ENCODE results near the gene AP3B1. TPM values are rescaled to one million over a fixed set of nuclear protein-coding genes. Genes with fewer than 3 reads are reported as not detected.
A peak's percentile ranks its signal among the peaks of the same experiment; 100 is the strongest.

Gene AP3B1
- polyA plus RNA-seq, 1 donor: 35.7 TPM

DNA sequence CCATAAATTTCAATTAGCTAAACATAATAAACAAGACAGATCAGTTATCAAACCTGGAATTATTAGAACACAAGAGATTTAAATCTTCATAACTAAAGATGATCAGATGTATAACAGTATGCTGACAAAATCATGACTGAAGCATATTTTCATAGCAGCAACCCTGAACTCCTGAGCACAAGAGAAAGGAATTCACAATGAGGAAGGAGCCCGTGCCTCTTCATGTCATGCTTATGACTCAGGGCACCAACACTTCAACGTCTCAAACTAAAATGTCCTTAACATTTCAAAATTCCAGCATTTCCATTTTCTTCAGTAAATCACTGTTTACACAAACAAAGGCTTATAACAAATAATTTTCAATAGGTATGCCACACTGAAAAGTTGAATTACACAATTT is 6.7 kb downstream of the AP3B1 start:
- DNase-seq: no peak

DNA sequence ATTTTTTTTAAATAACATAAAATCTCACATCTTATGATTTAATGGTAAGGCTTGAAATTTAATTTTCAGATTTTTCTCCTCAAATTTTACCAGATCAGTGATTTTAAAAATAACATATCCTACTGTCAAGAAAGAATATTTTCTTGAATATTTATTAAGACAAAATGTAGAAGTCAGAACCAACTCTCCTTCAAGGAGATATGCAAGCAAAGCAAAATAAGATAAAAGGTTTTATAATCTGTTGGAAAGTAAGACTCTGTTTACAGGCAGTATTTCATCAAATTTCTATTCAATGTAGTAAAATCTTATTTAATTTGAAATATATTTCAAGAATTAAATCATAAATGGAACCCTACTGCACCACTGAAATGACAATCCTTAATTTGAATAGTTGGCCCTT is 7.3 kb downstream of the AP3B1 start:
- no peak for DNase-seq

DNA sequence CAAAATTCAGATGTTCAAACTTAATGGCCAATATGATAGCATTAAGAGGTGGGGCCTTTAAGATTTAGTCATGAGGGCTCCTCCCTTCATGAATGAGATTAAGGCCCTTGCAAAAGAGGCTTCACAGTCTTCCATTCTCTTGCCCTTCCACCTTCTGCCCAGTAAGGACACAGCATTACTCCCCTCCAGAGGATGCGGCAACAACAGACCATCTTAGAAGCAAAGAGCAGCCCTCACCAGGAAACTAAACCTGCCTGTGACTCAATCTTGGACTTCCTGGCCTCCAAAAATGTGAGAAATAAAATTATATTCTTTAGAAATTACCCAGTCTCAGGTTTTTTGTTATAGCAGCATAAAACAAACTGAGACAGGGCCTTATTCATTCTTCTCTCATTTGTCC is 8.2 kb downstream of the AP3B1 start:
- no peak for DNase-seq

- DNase-seq: no peak
These were observed 10.7 kb downstream of the AP3B1 start for GRCh38 chr5:78283802-78284201.

- DNase-seq: no peak
These were observed 11.4 kb downstream of the AP3B1 start for GRCh38 chr5:78283105-78283504.

DNA sequence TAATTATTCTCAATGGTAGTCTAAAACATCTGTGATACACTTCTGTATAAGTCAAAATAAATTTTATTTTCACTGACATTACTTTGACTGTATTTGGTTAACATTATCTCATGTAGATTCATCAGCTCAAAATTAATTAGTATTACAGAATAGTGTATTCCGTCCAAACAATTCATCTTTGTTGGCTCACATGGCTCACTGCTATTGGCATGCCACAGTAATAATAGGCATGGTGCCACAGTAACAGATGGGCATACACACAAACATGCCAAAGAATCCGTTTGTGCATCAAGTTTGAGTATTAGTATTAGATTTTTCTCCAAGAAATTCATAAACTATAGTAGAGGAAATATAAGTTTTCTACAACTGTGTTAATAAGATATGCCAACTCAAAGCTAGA is 14.2 kb downstream of the AP3B1 start:
- DNase-seq: no peak

DNA sequence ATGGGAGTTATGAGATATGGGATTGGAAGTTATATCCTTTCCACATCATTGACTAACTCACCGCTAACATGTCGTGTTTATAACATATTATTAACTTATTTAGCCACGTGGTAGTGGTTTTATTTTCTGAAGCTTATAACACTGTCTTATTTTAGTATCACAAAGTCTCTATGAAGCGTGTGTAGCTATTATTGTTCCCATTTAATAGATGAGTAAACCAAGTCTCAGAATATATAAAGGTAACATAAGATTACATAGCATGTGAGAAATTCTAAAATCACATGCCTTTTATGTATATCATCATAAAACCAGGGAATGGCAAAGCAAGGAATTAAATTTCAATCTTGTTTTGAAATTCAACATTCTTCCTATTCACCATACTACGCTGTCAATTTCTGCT is 15.3 kb downstream of the AP3B1 start:
- no peak for DNase-seq

- no peak for DNase-seq
These were observed 16.8 kb downstream of the AP3B1 start for GRCh38 chr5:78277715-78278114.

DNA sequence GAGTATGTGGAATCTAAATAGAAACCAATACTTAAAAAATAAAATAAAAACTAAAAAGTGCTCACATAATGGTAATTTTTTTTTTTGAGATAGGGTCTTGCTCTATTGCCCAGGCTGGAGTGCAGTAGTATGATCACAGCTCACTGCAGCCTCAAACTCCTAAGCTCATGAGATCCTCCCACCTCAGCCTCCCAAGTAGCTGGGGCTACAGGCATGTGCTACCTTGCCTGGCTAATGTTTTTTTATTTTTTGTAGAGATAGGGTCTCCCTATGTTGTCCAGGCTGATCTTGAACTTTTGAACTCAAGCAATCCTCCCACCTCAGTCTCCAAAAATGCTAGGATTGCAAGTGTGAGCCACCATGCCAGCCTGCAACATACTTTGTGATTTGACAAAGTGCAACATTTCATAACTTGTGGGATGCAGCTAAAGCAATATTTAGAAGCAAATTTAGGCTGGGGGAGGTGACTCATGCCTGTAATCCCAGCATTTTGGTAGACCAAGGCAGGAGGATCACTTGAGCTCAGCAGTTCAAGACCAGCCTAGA is 18.4 kb downstream of the AP3B1 start:
- no peak for DNase-seq

DNA sequence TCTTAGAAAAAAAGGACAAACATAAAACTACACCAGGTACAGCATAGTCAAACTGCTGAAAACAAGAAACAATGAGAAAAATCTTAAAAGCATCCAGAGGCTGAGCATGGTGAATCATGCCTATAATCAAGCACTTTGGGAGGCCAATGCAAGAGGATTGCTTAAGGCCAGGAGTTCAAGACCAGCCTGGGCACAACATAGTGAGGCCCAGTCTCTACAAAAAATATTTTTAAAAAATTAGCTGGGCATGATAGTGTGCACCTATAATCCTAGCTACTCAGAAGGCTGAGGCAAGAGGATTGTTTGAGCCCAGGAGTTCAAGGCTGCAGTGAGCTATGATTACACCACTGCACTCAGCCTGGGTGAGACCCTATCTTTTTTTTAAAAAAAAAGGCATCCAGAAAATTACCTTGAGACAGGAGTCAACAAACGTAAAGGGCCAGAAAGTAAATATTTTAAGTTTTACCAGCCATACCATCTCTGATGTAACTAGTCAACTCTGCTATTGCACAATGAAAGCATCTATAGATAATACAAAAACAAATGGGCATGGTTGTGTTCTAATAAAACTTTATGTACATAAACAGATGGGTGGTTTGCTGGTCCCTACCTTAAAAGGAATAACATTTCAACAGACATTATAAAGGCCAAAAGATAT is 19.8 kb downstream of the AP3B1 start:
- no peak for DNase-seq

- no peak for DNase-seq
These were observed 21.1 kb downstream of the AP3B1 start for GRCh38 chr5:78273436-78273835.

DNA sequence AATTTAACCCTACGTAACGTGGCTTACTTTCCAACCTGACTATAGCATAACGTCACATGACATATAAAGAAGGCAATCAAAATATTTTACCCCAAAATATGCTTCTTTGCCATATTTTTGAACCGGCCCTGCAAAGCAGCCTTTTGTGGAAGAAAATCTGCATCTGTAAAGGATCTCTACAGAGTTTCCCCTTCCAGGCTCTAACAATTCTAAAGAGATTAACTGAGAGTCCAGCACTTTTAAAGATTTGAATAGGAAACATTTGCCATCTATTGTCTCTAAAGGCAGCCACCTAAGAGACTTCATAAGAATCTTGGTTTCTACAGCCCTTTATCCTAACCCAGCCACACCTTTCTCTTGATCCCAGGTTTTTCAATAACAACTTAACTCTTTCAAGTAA is 22.7 kb downstream of the AP3B1 start:
- DNase-seq: no peak

GRCh38 chr5:78269088-78269703 is 25.3 kb downstream of the AP3B1 start:
- DNase-seq: no peak

- DNase-seq: peak; percentile 5
These were observed 26.1 kb downstream of the AP3B1 start for GRCh38 chr5:78268356-78268755.

- no peak for DNase-seq
These were observed 29.3 kb downstream of the AP3B1 start for GRCh38 chr5:78265163-78265562.

GRCh38 chr5:78264600-78264999 is 29.9 kb downstream of the AP3B1 start:
- DNase-seq: no peak

DNA sequence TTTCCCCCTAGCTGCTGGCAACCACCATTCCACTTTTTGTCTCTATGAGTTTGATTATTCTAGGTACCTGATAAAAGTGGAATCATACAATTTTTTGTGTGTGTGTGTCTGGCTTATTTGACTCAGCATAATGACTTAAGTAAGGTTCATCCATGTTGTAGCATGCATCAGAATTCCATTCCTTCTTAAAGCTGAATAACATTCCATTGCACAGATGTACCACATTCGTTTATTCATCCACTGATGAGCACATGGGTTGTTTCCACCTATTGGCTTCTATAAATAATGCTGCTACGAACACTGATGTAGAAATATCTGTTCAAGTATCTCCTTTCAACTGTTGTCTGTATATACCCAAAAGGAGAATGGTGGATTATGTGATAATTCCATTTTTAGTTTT is 33.7 kb downstream of the AP3B1 start:
- no peak for DNase-seq

- DNase-seq: no peak
These were observed 41.3 kb downstream of the AP3B1 start for GRCh38 chr5:78253201-78253600.

- DNase-seq: no peak
These were observed 41.8 kb downstream of the AP3B1 start for GRCh38 chr5:78252715-78253114.

GRCh38 chr5:78251663-78252284 is 42.7 kb downstream of the AP3B1 start:
- DNase-seq: no peak

- DNase-seq: no peak
These were observed 49.4 kb downstream of the AP3B1 start for GRCh38 chr5:78245136-78245535.

DNA sequence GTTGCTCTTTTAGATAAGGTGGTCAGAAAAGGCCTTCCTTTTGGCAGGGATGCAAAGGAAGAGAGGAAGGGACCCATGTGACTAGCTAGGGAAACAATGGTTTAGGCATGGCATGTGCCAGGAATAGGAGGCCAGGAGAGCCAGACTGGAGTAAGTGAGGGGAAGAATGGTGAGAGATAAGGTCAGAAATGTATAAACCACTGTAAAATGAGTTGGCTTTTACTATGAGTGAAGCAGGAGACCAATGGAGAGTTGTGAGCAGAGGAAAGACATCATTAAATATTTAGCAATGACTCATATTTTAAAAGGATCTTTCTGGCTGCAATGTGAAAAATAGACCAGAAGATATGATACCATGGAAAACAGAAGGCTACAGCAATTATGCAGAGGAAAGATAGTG is 50.9 kb downstream of the AP3B1 start:
- DNase-seq: no peak

GRCh38 chr5:78243091-78243490 is 51.4 kb downstream of the AP3B1 start:
- no peak for DNase-seq

DNA sequence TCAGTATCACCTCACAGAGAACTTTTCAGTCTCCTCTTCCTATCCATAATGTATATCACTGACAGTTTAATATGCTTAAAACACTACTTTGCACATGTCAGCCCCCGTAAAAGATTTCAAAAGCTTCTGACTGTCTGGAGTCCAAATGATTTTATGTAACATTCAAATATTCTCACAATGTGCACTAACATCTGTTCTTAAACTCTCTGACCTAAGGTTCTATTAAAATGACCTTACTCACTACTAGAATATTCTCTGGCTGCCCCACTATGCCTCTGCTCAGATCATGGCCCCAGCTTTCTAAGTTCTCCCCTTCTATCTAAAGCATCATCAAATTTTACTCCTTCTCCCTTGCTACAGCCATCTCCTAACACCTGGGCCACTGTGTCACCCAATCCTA is 52.5 kb downstream of the AP3B1 start:
- no peak for DNase-seq
